Activated gamma-delta T cell treated with Interleukin-2 at 50 U/mL for 16 hours (primary cell): ENCODE results near the gene ULK4.

Source experiments
- DNase-seq: peaks from one replicate; pipeline ENCODE4 v3.0.0-alpha.2; 2020

ULK4 gene

GRCh38 chr3:41627477-41628087 is 334.3 kb downstream of the ULK4 start:
- no peak for DNase-seq

DNA sequence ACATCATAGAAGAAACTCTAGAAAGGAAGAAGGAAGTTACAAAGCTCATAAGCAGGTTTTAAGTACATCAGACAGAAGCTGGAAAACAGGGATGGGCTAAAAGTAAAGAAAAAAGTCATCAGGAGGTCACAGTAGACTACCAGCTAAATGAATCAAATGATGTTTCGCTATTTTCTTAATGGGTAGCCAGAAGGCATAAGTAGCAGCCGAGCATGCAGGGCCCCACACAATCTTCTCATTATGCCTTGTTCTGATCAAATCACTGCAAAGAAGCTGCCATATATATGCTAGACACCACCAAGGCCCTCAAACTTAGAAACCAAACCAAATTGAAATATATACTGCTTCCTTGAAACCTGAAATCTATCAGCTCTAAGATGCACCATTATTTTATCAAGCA is 349.1 kb downstream of the ULK4 start:
- no peak for DNase-seq

- DNase-seq = no peak
Measured at GRCh38 chr3:41611008-41611407, 350.9 kb downstream of the ULK4 start.

- no peak for DNase-seq
Measured at GRCh38 chr3:41608347-41608746, 353.6 kb downstream of the ULK4 start.

GRCh38 chr3:41603807-41604206 is 358.1 kb downstream of the ULK4 start:
- no peak for DNase-seq

DNA sequence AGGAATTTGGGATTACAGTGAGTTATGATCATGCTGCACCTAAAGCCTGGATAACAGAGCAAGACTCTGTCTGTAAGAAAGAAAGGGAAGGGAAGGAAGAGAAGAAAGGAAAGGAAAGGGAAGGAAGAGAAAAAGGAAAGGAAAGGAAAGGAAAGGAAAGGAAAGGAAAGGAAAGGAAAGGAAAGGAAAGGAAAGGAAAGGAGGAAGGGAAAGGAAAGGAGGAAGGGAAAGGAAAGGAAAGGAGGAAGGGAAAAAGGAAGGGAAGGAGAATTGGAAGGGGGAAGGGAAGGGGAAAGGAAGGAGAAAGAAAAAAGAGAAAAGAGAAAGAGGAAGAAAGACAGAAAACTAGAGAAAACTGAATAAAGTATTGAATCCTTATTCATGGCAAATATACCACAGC is 359.8 kb downstream of the ULK4 start:
- no peak for DNase-seq

- no peak for DNase-seq
Measured at GRCh38 chr3:41601404-41601987, 360.4 kb downstream of the ULK4 start.

GRCh38 chr3:41600616-41601015 is 361.3 kb downstream of the ULK4 start:
- DNase-seq = no peak

DNA sequence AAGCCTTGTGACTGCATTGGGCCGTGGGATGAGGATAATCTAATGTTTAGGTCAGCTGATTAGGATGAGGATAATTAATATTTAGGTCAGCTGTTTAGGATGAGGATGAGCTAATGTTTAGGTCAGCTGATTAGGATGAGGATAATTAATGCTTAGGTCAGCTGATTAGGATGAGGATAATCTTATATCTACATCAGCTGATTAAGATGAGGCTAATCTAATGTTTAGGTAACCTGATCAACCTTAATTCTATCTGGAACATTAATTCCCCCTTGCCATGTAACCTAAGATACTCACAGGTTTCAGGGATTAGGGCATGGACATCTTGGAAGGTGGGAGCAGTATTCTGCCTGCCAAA is 362.8 kb downstream of the ULK4 start:
- DNase-seq = no peak

DNA sequence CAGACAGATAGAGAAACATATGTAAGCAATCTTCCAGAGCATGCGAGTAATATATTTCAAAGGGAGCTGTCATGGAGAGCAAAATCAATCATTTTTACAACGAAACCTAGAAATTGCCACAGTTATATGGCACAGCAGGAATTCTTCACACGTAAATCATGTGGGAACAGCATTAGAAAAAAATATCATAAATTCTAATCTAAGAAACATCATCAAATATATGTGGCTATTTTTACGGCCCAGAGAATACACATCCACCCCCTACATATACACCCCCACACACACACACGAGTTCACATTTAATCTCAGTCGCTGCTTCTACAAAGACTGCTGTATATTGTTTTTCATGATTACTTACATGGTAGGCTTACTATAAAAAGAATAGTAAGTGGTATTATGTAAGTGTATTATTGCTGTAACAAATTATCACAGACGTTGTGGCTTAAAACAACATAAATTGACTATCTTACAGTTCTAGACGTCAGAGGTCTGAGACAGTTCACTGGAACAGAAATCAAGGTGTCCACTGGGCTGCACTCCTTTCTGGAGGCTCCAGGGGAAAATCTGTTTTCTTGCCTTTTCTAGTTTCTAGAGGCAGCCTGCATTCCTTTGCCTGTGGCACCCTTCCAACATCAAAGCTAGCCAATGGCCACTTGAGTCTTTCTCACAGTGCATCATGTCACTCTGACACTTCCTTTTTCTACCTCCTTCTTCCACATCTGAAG is 363.3 kb downstream of the ULK4 start:
- DNase-seq = no peak

DNA sequence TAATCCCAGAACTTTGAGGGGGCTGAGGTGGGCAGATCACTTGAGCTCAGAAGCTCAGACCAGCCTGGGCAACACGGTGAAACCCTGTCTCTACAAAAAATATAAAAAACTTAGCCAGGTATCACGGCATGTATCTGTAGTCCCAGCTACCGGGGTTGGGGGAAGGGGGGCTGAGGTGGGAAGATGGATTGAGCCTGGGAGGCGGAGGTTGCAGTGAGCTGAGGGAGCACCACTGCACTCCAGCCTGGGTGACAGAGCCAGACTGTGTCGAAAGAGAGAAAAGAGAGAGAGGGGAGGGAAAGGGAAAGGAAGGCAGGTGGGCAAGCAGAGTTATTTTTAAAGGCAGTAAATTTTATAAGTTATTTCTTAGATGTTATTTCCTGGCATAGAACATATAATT is 368.1 kb downstream of the ULK4 start:
- DNase-seq = no peak

- no peak for DNase-seq
Measured at GRCh38 chr3:41592753-41593510, 369.0 kb downstream of the ULK4 start.

DNA sequence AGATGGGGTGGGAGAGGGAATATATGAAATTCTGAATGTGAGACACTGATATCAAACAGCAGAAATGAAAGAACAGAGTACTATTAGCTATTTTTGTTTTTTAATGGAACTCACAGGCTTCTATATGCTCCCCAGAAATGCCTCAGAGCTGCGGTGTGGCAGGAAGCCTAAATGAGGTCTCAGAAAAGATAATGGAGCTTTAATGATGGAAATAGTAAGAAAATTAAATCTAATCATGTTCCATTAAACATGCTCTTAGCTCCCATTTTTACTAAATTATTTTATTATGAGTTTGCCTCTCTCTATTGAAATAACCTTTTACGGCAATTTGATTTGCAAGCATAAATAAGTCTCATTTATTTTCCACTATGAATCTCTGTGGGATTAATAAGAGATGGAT is 378.9 kb downstream of the ULK4 start:
- no peak for DNase-seq

DNA sequence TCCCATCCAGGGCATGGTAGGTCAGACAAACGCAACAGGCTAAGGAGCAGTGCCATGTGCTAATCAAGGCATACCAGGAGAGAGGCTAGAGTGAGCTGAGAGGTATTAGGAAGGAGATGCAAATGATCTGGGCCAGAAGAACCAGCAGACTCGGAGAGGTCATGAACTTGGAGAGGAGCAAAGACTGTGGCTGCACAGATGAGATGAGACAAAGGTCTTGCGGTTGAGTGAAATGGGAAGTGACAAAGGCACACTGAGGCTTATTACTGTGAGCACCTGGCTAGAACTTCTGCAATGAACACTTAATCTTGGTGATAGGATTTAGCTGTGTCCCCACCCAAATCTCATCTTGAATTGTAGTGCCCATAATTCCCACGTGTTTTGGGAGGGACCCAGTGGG is 380.2 kb downstream of the ULK4 start:
- DNase-seq = no peak

DNA sequence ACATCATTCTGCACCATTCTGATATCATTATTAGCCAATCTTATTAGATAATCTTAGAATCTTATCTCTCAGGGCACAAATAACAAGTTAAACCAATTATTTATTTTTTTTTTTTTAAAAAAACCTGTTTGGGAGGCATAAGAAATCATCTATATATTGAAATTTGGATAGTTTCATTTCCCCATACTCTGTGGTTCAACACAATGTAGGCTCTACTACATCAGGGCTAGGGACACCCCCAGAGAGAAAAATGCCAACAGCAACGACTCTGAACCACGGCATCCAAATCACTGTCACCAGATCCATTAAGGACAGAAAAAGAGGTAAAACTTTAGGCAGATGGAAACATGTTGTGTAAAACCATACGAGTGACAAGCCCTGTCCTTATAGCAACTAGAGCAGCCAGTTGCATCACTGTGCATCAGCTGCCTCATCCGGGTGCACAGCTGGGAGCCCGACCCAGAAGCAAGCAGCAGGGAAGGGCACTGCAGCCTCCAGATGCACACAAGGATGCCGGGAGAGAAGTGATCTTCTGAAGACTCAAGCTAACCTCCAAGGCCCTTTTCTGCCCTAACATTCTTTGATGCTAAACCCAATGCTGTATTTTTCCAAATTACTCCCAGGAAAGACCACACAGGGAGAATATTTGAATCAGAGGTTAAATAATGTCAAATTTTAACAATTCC is 381.5 kb downstream of the ULK4 start:
- no peak for DNase-seq

DNA sequence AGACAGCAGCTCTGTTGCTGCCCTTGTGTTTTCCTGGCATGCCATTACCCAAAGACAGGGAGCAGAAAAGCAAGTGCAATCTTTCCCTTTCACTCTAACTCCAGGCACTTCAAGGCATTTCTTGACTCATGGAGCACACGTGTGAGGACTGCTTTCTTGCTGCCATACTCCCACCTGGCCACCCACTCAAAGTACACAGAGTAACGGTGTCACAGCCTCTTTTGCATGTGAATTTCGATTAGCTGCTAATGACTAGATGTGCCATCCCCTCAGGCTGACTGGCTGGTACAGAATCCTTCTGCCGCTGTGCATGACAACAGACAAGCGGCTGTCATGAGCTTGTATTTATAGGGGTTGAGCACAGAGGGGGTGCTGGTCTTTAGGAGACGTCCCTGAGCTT is 382.0 kb downstream of the ULK4 start:
- no peak for DNase-seq

GRCh38 chr3:41578798-41579197 is 383.1 kb downstream of the ULK4 start:
- DNase-seq = no peak

GRCh38 chr3:41575724-41576123 is 386.2 kb downstream of the ULK4 start:
- no peak for DNase-seq

GRCh38 chr3:41574900-41575299 is 387.0 kb downstream of the ULK4 start:
- DNase-seq = no peak

- DNase-seq = no peak
Measured at GRCh38 chr3:41573591-41573990, 388.3 kb downstream of the ULK4 start.

- no peak for DNase-seq
Measured at GRCh38 chr3:41572092-41572491, 389.8 kb downstream of the ULK4 start.

- no peak for DNase-seq
Measured at GRCh38 chr3:41569632-41570305, 392.1 kb downstream of the ULK4 start.
